ENCODE measurements around the gene FGF13. TPM values are rescaled to one million over a fixed set of nuclear protein-coding genes. Genes with fewer than 3 reads are reported as not detected.

Gene FGF13
- total and polyA plus RNA-seq, 2 donors (not counting 1 experiment from before 2014, with no cell fraction given) = not detected

DNA sequence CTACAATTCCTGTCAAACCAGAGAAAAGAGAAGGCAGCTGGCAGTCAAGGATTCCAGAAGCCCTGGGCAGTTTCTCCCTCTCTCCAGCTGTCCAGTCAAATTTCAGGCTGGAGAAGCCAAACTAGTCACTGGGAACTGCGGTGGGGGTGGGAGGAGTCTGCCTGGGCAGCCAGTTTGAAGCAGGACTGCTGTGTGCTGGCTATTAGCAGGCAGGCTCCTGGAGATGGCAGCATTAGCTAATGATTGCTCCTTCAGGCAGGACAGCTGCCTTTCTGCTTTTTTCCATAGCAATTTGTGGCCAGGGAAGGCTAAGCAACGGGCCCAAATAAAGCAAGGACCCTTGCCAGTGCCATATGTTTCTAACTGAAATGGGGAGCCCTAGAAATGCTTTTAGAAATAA, 44.7 kb upstream of the FGF13 start:
- H2AFZ ChIP-seq (ENCODE audit: insufficient read depth, low read depth, low read length, poor library complexity, severe bottlenecking) = no peak overlapping the region
- POLR2A ChIA-PET = no interaction called here
- no peak overlapping the region for H3K27ac Mint-ChIP-seq

DNA sequence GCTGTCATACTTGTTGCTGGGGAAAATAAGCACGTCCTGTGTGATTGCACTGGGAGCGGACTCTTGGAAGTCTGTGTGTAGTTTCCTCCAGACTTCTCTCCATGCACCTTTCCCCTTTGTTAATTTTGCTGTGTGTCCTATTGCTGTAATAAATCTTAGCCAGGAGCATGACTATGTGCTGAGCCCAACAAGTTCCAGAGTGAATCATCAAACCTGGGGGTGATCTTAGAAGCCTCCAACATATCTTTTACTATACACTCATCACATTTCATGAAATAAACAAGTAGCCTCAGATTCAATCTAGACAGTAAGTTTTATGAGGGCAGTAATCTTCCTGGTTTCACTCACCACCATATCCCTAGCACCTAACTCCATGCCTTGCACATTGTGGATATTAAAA, 43.3 kb upstream of the FGF13 start:
- ATAC-seq (ENCODE audit: low read depth) = no peak
- no peaks in the 10 kb centered on the region for H4K20me1 ChIP-seq (ENCODE audit: control insufficient read depth, insufficient read depth, low read length, poor library complexity, severe bottlenecking)
- no CpG with 5 or more reads among the region's 2 CpGs for WGBS (ENCODE audit: insufficient coverage)
- Mint-ChIP-seq H3K27me3 (no peaks in the 10 kb centered on the region), H3K4me3 (no peak overlapping the region), H3K4me1 (no peaks in the 10 kb centered on the region), H3K9me3 (ENCODE audit: insufficient read depth) (no peaks in the 10 kb centered on the region), H3K27ac (no peak overlapping the region)
- no peak overlapping the region for H2AFZ ChIP-seq (ENCODE audit: insufficient read depth, low read depth, low read length, poor library complexity, severe bottlenecking)
- no peaks in the 10 kb centered on the region for H3K9me3 ChIP-seq (ENCODE audit: control extremely low read depth in 1 of 3, control insufficient read depth in 2 of 3, insufficient read depth in 1 of 3, low read length in 2 of 3)
- no peaks in the 10 kb centered on the region for H3K4me1 ChIP-seq (ENCODE audit: control insufficient read depth in 2 of 2, insufficient read depth in 2 of 2, low read length in 2 of 2)
- H3K79me2 ChIP-seq (ENCODE audit: control insufficient read depth, insufficient read depth, low read length) = no peaks in the 10 kb centered on the region
- H3K4me2 ChIP-seq (replicated peaks; ENCODE audit: low read depth, low read length, poor library complexity, severe bottlenecking) = no peak overlapping the region
- DNase-seq = no peak
- POLR2A ChIA-PET = no interaction called here
- H3K9ac ChIP-seq (ENCODE audit: low read length) = no peak overlapping the region
- TF ChIP-seq EZH2 (IDR thresholded peaks at IDR 0.05; ENCODE audit: borderline replicate concordance, insufficient read depth, low read depth, low read length, poor library complexity, severe bottlenecking) = no peak
- TF ChIP-seq, protein P1, sequence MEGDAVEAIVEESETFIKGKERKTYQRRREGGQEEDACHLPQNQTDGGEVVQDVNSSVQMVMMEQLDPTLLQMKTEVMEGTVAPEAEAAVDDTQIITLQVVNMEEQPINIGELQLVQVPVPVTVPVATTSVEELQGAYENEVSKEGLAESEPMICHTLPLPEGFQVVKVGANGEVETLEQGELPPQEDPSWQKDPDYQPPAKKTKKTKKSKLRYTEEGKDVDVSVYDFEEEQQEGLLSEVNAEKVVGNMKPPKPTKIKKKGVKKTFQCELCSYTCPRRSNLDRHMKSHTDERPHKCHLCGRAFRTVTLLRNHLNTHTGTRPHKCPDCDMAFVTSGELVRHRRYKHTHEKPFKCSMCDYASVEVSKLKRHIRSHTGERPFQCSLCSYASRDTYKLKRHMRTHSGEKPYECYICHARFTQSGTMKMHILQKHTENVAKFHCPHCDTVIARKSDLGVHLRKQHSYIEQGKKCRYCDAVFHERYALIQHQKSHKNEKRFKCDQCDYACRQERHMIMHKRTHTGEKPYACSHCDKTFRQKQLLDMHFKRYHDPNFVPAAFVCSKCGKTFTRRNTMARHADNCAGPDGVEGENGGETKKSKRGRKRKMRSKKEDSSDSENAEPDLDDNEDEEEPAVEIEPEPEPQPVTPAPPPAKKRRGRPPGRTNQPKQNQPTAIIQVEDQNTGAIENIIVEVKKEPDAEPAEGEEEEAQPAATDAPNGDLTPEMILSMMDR (IDR thresholded peaks at IDR 0.05) = no peak
- H3K27ac ChIP-seq (ENCODE audit: low read length in 2 of 2) = no peak overlapping the region
- CTCF ChIA-PET = no interaction called here
- H3K36me3 ChIP-seq (replicated peaks in 1 of 2; ENCODE audit: control extremely low read depth in 1 of 2, control insufficient read depth in 1 of 2, extremely low read depth in 1 of 2, insufficient read depth in 2 of 2, low read length in 1 of 2) = no peaks in the 10 kb centered on the region
- intact Hi-C loops (cut with micrococcal nuclease) = no loop called here
- H3K4me3 ChIP-seq (ENCODE audit: control extremely low read depth in 1 of 5, extremely low read depth in 1 of 5, insufficient read depth in 1 of 5, low read depth in 2 of 5, low read length in 4 of 5) = no peak overlapping the region
- H3K27me3 ChIP-seq (replicated peaks in 1 of 4; ENCODE audit: control extremely low read depth in 1 of 4, control insufficient read depth in 3 of 4, insufficient read depth in 4 of 4, low read length in 3 of 4) = no peaks in the 10 kb centered on the region

More for the DNA sequence above, 44.7 kb upstream of the FGF13 start:
- no peak overlapping the region for H3K9ac ChIP-seq (ENCODE audit: low read length)
- no CpG with 5 or more reads among the region's 2 CpGs for WGBS (ENCODE audit: insufficient coverage)
- H3K4me1 ChIP-seq (ENCODE audit: control insufficient read depth in 2 of 2, insufficient read depth in 2 of 2, low read length in 2 of 2) = no peaks in the 10 kb centered on the region
- H3K9me3 ChIP-seq (ENCODE audit: control extremely low read depth in 1 of 3, control insufficient read depth in 2 of 3, insufficient read depth in 1 of 3, low read length in 2 of 3) = no peaks in the 10 kb centered on the region
- intact Hi-C loops (cut with micrococcal nuclease) = no loop called here
- no peaks in the 10 kb centered on the region for H3K36me3 ChIP-seq (replicated peaks in 1 of 2; ENCODE audit: control extremely low read depth in 1 of 2, control insufficient read depth in 1 of 2, extremely low read depth in 1 of 2, insufficient read depth in 2 of 2, low read length in 1 of 2)
- TF ChIP-seq, protein P1 (IDR thresholded peaks at IDR 0.05) = no peak
- no peak for TF ChIP-seq EZH2 (IDR thresholded peaks at IDR 0.05; ENCODE audit: borderline replicate concordance, insufficient read depth, low read depth, low read length, poor library complexity, severe bottlenecking)
- H3K79me2 ChIP-seq (ENCODE audit: control insufficient read depth, insufficient read depth, low read length) = no peaks in the 10 kb centered on the region
- H3K4me2 ChIP-seq (replicated peaks; ENCODE audit: low read depth, low read length, poor library complexity, severe bottlenecking) = no peak overlapping the region
- no peak for ATAC-seq (ENCODE audit: low read depth)
- Mint-ChIP-seq H3K4me3 (no peak overlapping the region), H3K4me1 (no peaks in the 10 kb centered on the region), H3K27me3 (no peaks in the 10 kb centered on the region), H3K9me3 (ENCODE audit: insufficient read depth) (no peaks in the 10 kb centered on the region)
- H3K27me3 ChIP-seq (replicated peaks in 1 of 4; ENCODE audit: control extremely low read depth in 1 of 4, control insufficient read depth in 3 of 4, insufficient read depth in 4 of 4, low read length in 3 of 4) = no peaks in the 10 kb centered on the region
- no peak overlapping the region for H3K27ac ChIP-seq (ENCODE audit: low read length in 2 of 2)
- CTCF ChIA-PET = no interaction called here
- no peaks in the 10 kb centered on the region for H4K20me1 ChIP-seq (ENCODE audit: control insufficient read depth, insufficient read depth, low read length, poor library complexity, severe bottlenecking)
- no peak for DNase-seq
- no peak overlapping the region for H3K4me3 ChIP-seq (ENCODE audit: control extremely low read depth in 1 of 5, extremely low read depth in 1 of 5, insufficient read depth in 1 of 5, low read depth in 2 of 5, low read length in 4 of 5)
